SK-N-SH (cell line): ENCODE results near the gene UGCG. TPM values are rescaled to one million over a fixed set of nuclear protein-coding genes. Genes with fewer than 3 reads are reported as not detected.
"Not testable (repeated sequence)": the region's sequence is repeated elsewhere in the genome, so short reads cannot be mapped to it uniquely, and the experiment has no call there.

ENCODE experiments used
- CTCF ChIA-PET: fragments of 300-600, 350-600 bp; formaldehyde crosslinking; extraction: SDS; loops from one replicate; lab custom pipeline; 2021; lab: Yijun Ruan, JAX
- POLR2A ChIA-PET: fragments of 350-600 bp; sonication (Branson Sonifier 250); formaldehyde crosslinking; extraction: SDS; loops from one replicate; lab custom pipeline; 2020; ENCODE audit warnings: antibody characterized with exemption, inconsistent platforms; lab: Yijun Ruan, JAX
- DNase-seq: peaks from one replicate; pipeline ENCODE4 v3.0.0; 2012
- H2AFZ ChIP-seq: fragments of 200-600 bp; sonication (generic); 2 replicates; pipeline ENCODE4 v1.8.1; 2016; ENCODE audit warnings: antibody characterized with exemption, mild to moderate bottlenecking, low read depth
- H3F3A ChIP-seq: fragments of 200-600 bp; sonication (generic); replicated peaks from 2 replicates; pipeline ENCODE3; 2016; ENCODE audit warnings: antibody characterized with exemption, mild to moderate bottlenecking; ENCODE audit not compliant: insufficient read depth
- H3K27ac ChIP-seq, 2 experiments: fragments of 200-500 bp in 1 of 2; fragments of 200-600 bp in 1 of 2; sonication (Bioruptor generic) in 1 of 2; sonication (generic), shearing (Covaris generic) in 1 of 2; 2 replicates each; pipeline versions ENCODE4 v1.5.1 to v1.6.1; 2014 to 2016; ENCODE audit warnings: low read depth in 2 of 2, inconsistent platforms in 1 of 2, low read length in 1 of 2, mild to moderate bottlenecking in 1 of 2, mixed read lengths in 1 of 2
- H3K27me3 ChIP-seq: fragments of 200-600 bp; sonication (generic), shearing (Covaris generic); 2 replicates; pipeline ENCODE4 v1.6.1; 2016; ENCODE audit warnings: mixed run types; ENCODE audit not compliant: insufficient read depth
- H3K36me3 ChIP-seq, 2 experiments: fragments of 200-500 bp in 1 of 2; fragments of 200-600 bp in 1 of 2; sonication (Bioruptor generic) in 1 of 2; sonication (generic) in 1 of 2; replicated peaks in 1 of 2; 2 replicates each; pipeline versions ENCODE3 to v1.5.1; 2014 to 2016; ENCODE audit warnings: low read length in 1 of 2, mild to moderate bottlenecking in 1 of 2; ENCODE audit not compliant: insufficient read depth in 2 of 2, control insufficient read depth in 1 of 2
- H3K4me1 ChIP-seq, 2 experiments: fragments of 200-500 bp in 1 of 2; fragments of 200-600 bp in 1 of 2; sonication (Bioruptor generic) in 1 of 2; sonication (generic), shearing (Covaris generic) in 1 of 2; 2 replicates each; pipeline versions ENCODE4 v1.5.1 to v1.6.1; 2014 to 2016; ENCODE audit warnings: low read depth in 1 of 2, low read length in 1 of 2, mixed run types in 1 of 2; ENCODE audit not compliant: insufficient read depth in 2 of 2, control insufficient read depth in 1 of 2
- H3K4me2 ChIP-seq: fragments of 200-600 bp; sonication (generic), shearing (Covaris generic); 2 replicates; pipeline ENCODE4 v1.6.1; 2017; ENCODE audit warnings: mixed run types
- H3K4me3 ChIP-seq, 2 experiments: fragments of 200-500 bp in 1 of 2; fragments of 200-600 bp in 1 of 2; sonication (Bioruptor generic) in 1 of 2; sonication (generic), shearing (Covaris generic) in 1 of 2; 2 replicates each; pipeline versions ENCODE4 v1.5.1 to v1.8.1; 2014 to 2016; ENCODE audit warnings: low read depth in 2 of 2, inconsistent platforms in 1 of 2, low read length in 1 of 2, mild to moderate bottlenecking in 1 of 2, mixed read lengths in 1 of 2, moderate library complexity in 1 of 2
- H3K79me2 ChIP-seq: fragments of 200-600 bp; sonication (generic); 2 replicates; pipeline ENCODE4 v1.8.1; 2017; ENCODE audit warnings: mild to moderate bottlenecking; ENCODE audit not compliant: insufficient read depth
- H3K9ac ChIP-seq: fragments of 200-600 bp; sonication (generic); 2 replicates; pipeline ENCODE4 v1.6.1; 2017; ENCODE audit warnings: mixed run types
- H3K9me2 ChIP-seq: fragments of 200-600 bp; sonication (generic); 2 replicates; pipeline ENCODE4 v1.6.1; 2017; ENCODE audit warnings: mixed run types
- H3K9me3 ChIP-seq: fragments of 200-600 bp; sonication (generic); 2 replicates; pipeline ENCODE4 v1.6.1; 2017; ENCODE audit warnings: mixed run types, mild to moderate bottlenecking, moderate library complexity
- H4K20me1 ChIP-seq: fragments of 200-600 bp; sonication (generic); 2 replicates; pipeline ENCODE4 v1.6.1; 2017; ENCODE audit warnings: mild to moderate bottlenecking, mixed run types; ENCODE audit not compliant: insufficient read depth
- ELF1 ChIP-seq: IDR thresholded peaks from 2 replicates; pipeline ENCODE4 v1.4.0; 2012
- EP300 ChIP-seq, 2 experiments: IDR thresholded peaks; 2 replicates each; pipeline versions ENCODE4 v1.4.0 to v1.6.1; 2012; ENCODE audit warnings: borderline replicate concordance in 1 of 2, low read depth in 1 of 2, low read length in 1 of 2
- EZH2phosphoT487 ChIP-seq: fragments of 200-600 bp; sonication (generic); IDR thresholded peaks from 2 replicates; pipeline ENCODE4 v1.6.1; 2017; ENCODE audit warnings: low read depth, mixed run types, mild to moderate bottlenecking, antibody characterized with exemption, moderate library complexity, borderline replicate concordance
- FOSL2 ChIP-seq: IDR thresholded peaks from 2 replicates; pipeline ENCODE4 v1.4.0; 2012; ENCODE audit warnings: low read depth, mild to moderate bottlenecking, moderate library complexity, borderline replicate concordance
- FOXM1 ChIP-seq: IDR thresholded peaks from 2 replicates; pipeline ENCODE4 v1.4.0; 2012; ENCODE audit warnings: low read depth, mild to moderate bottlenecking
- GABPA ChIP-seq: IDR thresholded peaks from 2 replicates; pipeline ENCODE4 v1.4.0; 2012; ENCODE audit warnings: low read depth, mild to moderate bottlenecking
- NFIC ChIP-seq: IDR thresholded peaks from 2 replicates; pipeline ENCODE4 v1.4.0; 2012; ENCODE audit warnings: borderline replicate concordance
- POLR2AphosphoS5 ChIP-seq: IDR thresholded peaks from 2 replicates; pipeline ENCODE4 v1.6.1; 2012; ENCODE audit warnings: low read depth, low read length
- RAD21 ChIP-seq: IDR thresholded peaks from 2 replicates; pipeline ENCODE4 v1.6.1; 2012; ENCODE audit warnings: mild to moderate bottlenecking, low read length
- RCOR1 ChIP-seq: fragments of 150-350 bp; IDR thresholded peaks from 2 replicates; pipeline ENCODE4 v1.6.1; 2017; ENCODE audit warnings: antibody characterized with exemption, low read length
- RXRA ChIP-seq: IDR thresholded peaks from 2 replicates; pipeline ENCODE4 v1.4.0; 2012; ENCODE audit warnings: low read depth, mild to moderate bottlenecking, borderline replicate concordance
- SIN3A ChIP-seq: IDR thresholded peaks from 2 replicates; pipeline ENCODE4 v1.6.1; 2012; ENCODE audit warnings: low read depth, mild to moderate bottlenecking, low read length, moderate library complexity, borderline replicate concordance
- SMC3 ChIP-seq: IDR thresholded peaks from 2 replicates; pipeline ENCODE4 v1.6.1; 2012; ENCODE audit warnings: low read depth, low read length, improper control_type of control experiment
- TAF1 ChIP-seq: IDR thresholded peaks from 2 replicates; pipeline ENCODE4 v1.6.1; 2012; ENCODE audit warnings: low read depth, mild to moderate bottlenecking, low read length, moderate library complexity, borderline replicate concordance
- YY1 ChIP-seq: IDR thresholded peaks from 2 replicates; pipeline ENCODE4 v1.4.0; 2012; ENCODE audit warnings: low read depth, mild to moderate bottlenecking
- WGBS: methylation state at CpG from one replicate; pipeline ENCODE4 v1.1.6; 2017; ENCODE audit warnings: low lambda C conversion rate; 5-methylcytosine and 5-hydroxymethylcytosine counted together
- polyA plus RNA-seq, 3 experiments: library from polyadenylated mRNA; depleted of rRNA; stranded (reverse); fragments of >200 nt; gene quantifications; 2 replicates each; pipeline ENCODE4 v1.2.3, GENCODE V29; 2012
- TF ChIP-seq, protein P1 (sequence below): fragments of 150-350 bp; IDR thresholded peaks from 2 replicates; pipeline ENCODE4 v1.6.1; 2017; ENCODE audit warnings: antibody characterized with exemption, low read length, low read depth, borderline replicate concordance
- TF ChIP-seq, protein P2 (sequence below): IDR thresholded peaks from 2 replicates; pipeline ENCODE4 v1.4.0; 2012; ENCODE audit warnings: low read depth, borderline replicate concordance
- TF ChIP-seq, protein P3 (sequence below): IDR thresholded peaks from 2 replicates; pipeline ENCODE4 v1.4.0; 2012; ENCODE audit warnings: low read depth
- TF ChIP-seq, protein P4 (sequence below): fragments of 150-350 bp; IDR thresholded peaks from 2 replicates; pipeline ENCODE4 v1.6.1; 2016; ENCODE audit warnings: mild to moderate bottlenecking, low read depth, low read length

The UGCG gene
- polyA plus RNA-seq, 1 of the 3 experiments (the other 2 are of a cell fraction), result 20.0 TPM

DNA sequence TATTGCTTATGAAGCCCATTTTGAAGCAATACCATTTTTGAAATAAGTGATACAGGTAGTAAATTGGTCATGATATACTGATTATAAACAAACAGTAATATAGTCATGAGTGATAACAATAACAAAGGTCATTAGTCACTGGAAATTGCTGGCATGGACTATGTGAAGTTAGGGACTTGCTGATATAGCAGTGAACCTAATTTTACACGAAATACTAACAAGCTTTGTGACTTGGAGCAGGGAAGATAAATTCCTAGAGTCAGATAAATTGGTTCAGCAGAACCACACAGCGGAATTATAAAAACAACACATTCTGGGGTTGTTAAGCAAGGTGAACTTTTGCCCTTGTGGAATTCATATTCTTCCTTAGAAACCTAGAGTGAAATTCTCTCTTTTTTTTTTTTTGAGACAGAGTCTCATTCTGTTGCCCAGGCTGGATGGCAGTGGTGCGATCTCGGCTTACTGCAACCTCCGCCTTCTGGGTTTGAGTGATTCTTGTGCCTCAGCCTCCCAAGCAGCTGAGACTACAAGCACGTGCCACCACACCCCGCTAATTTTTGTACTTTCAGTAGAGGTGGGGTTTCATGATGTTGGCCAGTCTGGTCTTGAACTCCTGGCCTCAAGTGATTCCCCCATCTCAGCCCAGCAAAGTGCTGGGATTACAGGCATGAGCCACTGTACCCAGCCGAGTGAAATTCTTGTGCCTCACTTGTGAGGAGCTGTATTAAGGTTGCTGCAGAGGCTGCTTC, 6.0 kb downstream of the UGCG start:
- Histone ChIP-seq H3K27ac (no peak overlapping the region), H2AFZ (no peak overlapping the region), H3K9me2 (no peaks in the 10 kb centered on the region), H3K27me3 (no peaks in the 10 kb centered on the region), H3F3A (peaks cover 4% of the 10 kb centered on the region), H3K36me3 (no peaks in the 10 kb centered on the region), H3K9ac (no peak overlapping the region), H4K20me1 (peaks cover 95% of the 10 kb centered on the region), H3K79me2 (peaks cover 100% of the 10 kb centered on the region), H3K9me3 (no peaks in the 10 kb centered on the region), H3K4me3 (no peak overlapping the region), H3K4me2 (0 out of 2 replicates have a peak overlapping the region, but pooled peaks have one; percentile 8), H3K4me1 (peaks cover 12% of the 10 kb centered on the region in 2 experiments; a peak in 3 of 4 replicates)
- TF ChIP-seq YY1 (no peak), SMC3 (no peak), POLR2AphosphoS5 (no peak), NFIC (no peak), GABPA (no peak), RCOR1 (no peak), ELF1 (no peak), TAF1 (no peak), RAD21 (no peak), EZH2phosphoT487 (no peak), EP300 (IDR thresholded peaks at IDR 0.05; ENCODE audit: borderline replicate concordance in 1 of 2, low read depth in 1 of 2, low read length in 1 of 2) (no peak), SIN3A (no peak), FOSL2 (no peak), FOXM1 (no peak), RXRA (no peak)
- TF ChIP-seq, protein P1, sequence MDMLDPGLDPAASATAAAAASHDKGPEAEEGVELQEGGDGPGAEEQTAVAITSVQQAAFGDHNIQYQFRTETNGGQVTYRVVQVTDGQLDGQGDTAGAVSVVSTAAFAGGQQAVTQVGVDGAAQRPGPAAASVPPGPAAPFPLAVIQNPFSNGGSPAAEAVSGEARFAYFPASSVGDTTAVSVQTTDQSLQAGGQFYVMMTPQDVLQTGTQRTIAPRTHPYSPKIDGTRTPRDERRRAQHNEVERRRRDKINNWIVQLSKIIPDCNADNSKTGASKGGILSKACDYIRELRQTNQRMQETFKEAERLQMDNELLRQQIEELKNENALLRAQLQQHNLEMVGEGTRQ, result no peak
- TF ChIP-seq, protein P2, sequence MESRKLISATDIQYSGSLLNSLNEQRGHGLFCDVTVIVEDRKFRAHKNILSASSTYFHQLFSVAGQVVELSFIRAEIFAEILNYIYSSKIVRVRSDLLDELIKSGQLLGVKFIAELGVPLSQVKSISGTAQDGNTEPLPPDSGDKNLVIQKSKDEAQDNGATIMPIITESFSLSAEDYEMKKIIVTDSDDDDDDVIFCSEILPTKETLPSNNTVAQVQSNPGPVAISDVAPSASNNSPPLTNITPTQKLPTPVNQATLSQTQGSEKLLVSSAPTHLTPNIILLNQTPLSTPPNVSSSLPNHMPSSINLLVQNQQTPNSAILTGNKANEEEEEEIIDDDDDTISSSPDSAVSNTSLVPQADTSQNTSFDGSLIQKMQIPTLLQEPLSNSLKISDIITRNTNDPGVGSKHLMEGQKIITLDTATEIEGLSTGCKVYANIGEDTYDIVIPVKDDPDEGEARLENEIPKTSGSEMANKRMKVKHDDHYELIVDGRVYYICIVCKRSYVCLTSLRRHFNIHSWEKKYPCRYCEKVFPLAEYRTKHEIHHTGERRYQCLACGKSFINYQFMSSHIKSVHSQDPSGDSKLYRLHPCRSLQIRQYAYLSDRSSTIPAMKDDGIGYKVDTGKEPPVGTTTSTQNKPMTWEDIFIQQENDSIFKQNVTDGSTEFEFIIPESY, result no peak
- TF ChIP-seq, protein P3, sequence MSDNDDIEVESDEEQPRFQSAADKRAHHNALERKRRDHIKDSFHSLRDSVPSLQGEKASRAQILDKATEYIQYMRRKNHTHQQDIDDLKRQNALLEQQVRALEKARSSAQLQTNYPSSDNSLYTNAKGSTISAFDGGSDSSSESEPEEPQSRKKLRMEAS, result no peak
- TF ChIP-seq, protein P4, sequence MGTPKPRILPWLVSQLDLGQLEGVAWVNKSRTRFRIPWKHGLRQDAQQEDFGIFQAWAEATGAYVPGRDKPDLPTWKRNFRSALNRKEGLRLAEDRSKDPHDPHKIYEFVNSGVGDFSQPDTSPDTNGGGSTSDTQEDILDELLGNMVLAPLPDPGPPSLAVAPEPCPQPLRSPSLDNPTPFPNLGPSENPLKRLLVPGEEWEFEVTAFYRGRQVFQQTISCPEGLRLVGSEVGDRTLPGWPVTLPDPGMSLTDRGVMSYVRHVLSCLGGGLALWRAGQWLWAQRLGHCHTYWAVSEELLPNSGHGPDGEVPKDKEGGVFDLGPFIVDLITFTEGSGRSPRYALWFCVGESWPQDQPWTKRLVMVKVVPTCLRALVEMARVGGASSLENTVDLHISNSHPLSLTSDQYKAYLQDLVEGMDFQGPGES, result no peak
- DNase-seq, result no peak
- 92% methylated on average over 8 of the region's 8 CpGs for WGBS
- POLR2A ChIA-PET, result no interaction called here
- CTCF ChIA-PET, result no interaction called here

DNA sequence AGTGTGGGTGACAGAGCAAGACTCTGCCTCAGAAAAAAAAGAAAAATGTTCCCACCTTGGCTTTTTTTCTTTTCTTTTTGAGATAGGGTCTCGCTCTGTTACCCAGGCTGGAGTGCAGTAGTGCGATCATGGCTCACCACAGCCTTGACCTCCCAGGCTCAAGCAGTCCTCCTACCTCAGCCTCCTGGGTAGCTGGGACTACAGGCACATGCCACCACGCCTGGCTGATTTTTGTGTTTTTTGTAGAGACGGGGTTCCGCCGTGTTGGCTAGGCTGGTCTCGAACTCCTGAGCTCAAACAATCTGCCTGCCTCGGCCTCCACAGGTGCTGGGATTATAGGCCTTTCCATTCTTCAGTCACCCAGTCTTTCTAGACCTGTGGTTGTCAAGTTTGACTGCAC, 6.9 kb downstream of the UGCG start:
- H3K9ac ChIP-seq, POLR2A ChIA-PET: not testable (repeated sequence)
- CTCF ChIA-PET, result interaction anchor here (1.0 kb wide), 1 partner anchor 20 kb away, joined by 3 read pairs; no protein-coding TSS in a partner anchor

More for the DNA sequence above, 6.9 kb downstream of the UGCG start:
- H3K36me3 ChIP-seq, H3K9me2 ChIP-seq, H3K4me2 ChIP-seq, H3K27me3 ChIP-seq, H3K4me3 ChIP-seq, H3K27ac ChIP-seq, H2AFZ ChIP-seq, H3K9me3 ChIP-seq, DNase-seq, H3F3A ChIP-seq: not testable (repeated sequence)
- Histone ChIP-seq H3K4me1 (peaks cover 12% of the 10 kb centered on the region in 2 experiments; a peak in 3 of 4 replicates), H4K20me1 (peaks cover 100% of the 10 kb centered on the region), H3K79me2 (peaks cover 100% of the 10 kb centered on the region)
- 92% methylated on average over 7 of the region's 8 CpGs for WGBS
